AG09309 (cell line): ENCODE measurements around the gene BMP3.
A peak's percentile ranks its signal among the peaks of the same experiment; 100 is the strongest.

Experiments used
- DNase-seq: peaks from one replicate; pipeline ENCODE4 v3.0.0-alpha.2; 2010; ENCODE audit warnings: low read depth
- H3K4me3 ChIP-seq: 2 replicates; pipeline ENCODE4 v1.5.1; 2011; ENCODE audit warnings: mild to moderate bottlenecking, low read depth, low read length, moderate library complexity; ENCODE audit not compliant: control insufficient read depth
- CTCF ChIP-seq: IDR thresholded peaks from 2 replicates; pipeline ENCODE4 v1.5.1; 2011; ENCODE audit warnings: mild to moderate bottlenecking, low read depth, low read length, inconsistent platforms; ENCODE audit not compliant: insufficient read depth, control insufficient read depth; ENCODE audit errors: missing control alignments

Gene BMP3

GRCh38 chr4:81042578-81043365 is 12.3 kb downstream of the BMP3 start:
- H3K4me3 ChIP-seq, result no peak overlapping the region
- DNase-seq, result no peak
- no peak for TF ChIP-seq CTCF

GRCh38 chr4:81049330-81049729 is 18.8 kb downstream of the BMP3 start:
- no peak for TF ChIP-seq CTCF
- no peak for DNase-seq
- H3K4me3 ChIP-seq, result no peak overlapping the region

- DNase-seq, result no peak
- no peak overlapping the region for H3K4me3 ChIP-seq
- TF ChIP-seq CTCF, result no peak
Observed at GRCh38 chr4:81049907-81050306, 19.4 kb downstream of the BMP3 start.

GRCh38 chr4:81052119-81053068 is 21.9 kb downstream of the BMP3 start:
- H3K4me3 ChIP-seq, result no peak overlapping the region
- no peak for DNase-seq
- peak; percentile 84 for TF ChIP-seq CTCF

- no peak overlapping the region for H3K4me3 ChIP-seq
- TF ChIP-seq CTCF, result no peak
- DNase-seq, result no peak
Observed at GRCh38 chr4:81058621-81059020, 28.1 kb downstream of the BMP3 start.

- no peak for TF ChIP-seq CTCF
Observed at GRCh38 chr4:81060587-81061343, 30.3 kb downstream of the BMP3 start.

More at GRCh38 chr4:81060587-81061343, 30.3 kb downstream of the BMP3 start:
- no peak overlapping the region for H3K4me3 ChIP-seq
- no peak for DNase-seq
